ENCODE data around the gene SLC2A13.

SLC2A13 gene

DNA sequence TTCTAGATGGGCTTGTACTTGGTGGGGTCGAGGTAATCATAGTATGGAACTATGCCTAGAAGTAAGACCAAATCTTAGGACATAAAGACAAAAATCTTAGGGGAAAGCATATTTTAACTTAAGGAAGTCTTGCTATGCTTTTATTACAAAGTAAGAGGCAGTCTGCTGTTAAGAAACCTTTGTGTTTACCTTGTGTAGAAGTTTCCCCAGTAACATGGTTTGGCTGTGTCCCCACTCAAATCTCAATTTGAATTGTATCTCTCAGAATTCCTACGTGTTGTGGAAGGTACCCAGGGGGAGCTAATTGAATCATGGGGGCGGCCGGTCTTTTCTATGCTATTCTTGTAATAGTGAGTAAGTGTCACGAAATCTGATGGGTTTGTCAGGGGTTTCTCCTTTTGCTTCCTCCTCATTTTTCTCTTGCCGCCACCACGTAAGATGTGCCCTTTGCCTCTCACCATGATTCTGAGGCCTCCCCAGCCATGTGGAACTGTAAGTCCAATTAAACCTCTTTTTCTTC, 323.8 kb downstream of the SLC2A13 start:
- H3K9ac ChIP-seq (ENCODE audit: low read length), result no peak overlapping the region
- no peaks in the 10 kb centered on the region for H4K20me1 ChIP-seq (ENCODE audit: low read depth, low read length)
- H3K9me3 ChIP-seq (ENCODE audit: insufficient read depth, low read length), result no peaks in the 10 kb centered on the region
- no peak overlapping the region for H3K4me3 ChIP-seq (ENCODE audit: insufficient read depth, low read length, poor library complexity, severe bottlenecking)
- no peaks in the 10 kb centered on the region for H3F3A ChIP-seq (ENCODE audit: insufficient read depth)
- no peaks in the 10 kb centered on the region for H3K36me3 ChIP-seq (ENCODE audit: low read length)
- no peaks in the 10 kb centered on the region for H3K9me2 ChIP-seq (replicated peaks; ENCODE audit: insufficient read depth, low read length)
- no peaks in the 10 kb centered on the region for H3K79me2 ChIP-seq (ENCODE audit: insufficient read depth, low read length)
- no peak overlapping the region for H3K4me2 ChIP-seq (ENCODE audit: low read depth, low read length, poor library complexity, severe bottlenecking)
- no peak overlapping the region for H3K27ac ChIP-seq (ENCODE audit: low read depth, low read length)
- H2AFZ ChIP-seq (ENCODE audit: low read depth, low read length, severe bottlenecking), result no peak overlapping the region
- TF ChIP-seq EZH2phosphoT487 (conservative IDR thresholded peaks at IDR 0.05; ENCODE audit: low read length), result no peak
- TF ChIP-seq, protein P1, sequence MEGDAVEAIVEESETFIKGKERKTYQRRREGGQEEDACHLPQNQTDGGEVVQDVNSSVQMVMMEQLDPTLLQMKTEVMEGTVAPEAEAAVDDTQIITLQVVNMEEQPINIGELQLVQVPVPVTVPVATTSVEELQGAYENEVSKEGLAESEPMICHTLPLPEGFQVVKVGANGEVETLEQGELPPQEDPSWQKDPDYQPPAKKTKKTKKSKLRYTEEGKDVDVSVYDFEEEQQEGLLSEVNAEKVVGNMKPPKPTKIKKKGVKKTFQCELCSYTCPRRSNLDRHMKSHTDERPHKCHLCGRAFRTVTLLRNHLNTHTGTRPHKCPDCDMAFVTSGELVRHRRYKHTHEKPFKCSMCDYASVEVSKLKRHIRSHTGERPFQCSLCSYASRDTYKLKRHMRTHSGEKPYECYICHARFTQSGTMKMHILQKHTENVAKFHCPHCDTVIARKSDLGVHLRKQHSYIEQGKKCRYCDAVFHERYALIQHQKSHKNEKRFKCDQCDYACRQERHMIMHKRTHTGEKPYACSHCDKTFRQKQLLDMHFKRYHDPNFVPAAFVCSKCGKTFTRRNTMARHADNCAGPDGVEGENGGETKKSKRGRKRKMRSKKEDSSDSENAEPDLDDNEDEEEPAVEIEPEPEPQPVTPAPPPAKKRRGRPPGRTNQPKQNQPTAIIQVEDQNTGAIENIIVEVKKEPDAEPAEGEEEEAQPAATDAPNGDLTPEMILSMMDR (IDR thresholded peaks at IDR 0.05; ENCODE audit: insufficient read depth, low read length, poor library complexity, severe bottlenecking), result no peak
- H3K27me3 ChIP-seq (ENCODE audit: low read length), result no peaks in the 10 kb centered on the region

DNA sequence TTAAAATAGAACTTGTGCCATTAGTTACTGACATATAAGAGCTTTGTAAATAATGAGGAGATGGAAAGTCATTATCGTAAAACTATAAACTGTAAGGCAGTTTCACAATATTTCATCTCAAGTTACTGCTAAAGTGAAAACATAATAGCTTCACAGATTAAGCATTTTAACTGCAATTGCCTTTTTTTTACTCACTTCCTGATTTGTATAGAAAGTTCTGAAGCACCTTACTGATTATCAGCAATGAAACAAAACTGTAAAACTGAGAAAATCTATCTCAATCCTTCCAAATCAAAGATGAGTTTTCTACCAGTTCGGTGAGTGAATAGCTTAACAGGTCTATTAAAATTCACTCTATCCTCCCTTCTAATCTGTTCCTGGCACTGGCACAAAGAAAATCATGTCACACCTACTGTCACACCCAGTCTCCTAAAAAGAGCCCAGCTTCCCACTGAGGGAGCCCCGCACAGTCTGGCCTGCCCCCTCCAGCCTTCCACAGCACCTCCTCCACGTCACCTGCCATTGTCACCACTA, 324.9 kb downstream of the SLC2A13 start:
- no peak overlapping the region for H3K27ac ChIP-seq (ENCODE audit: low read depth, low read length)
- no peak overlapping the region for H3K9ac ChIP-seq (ENCODE audit: low read length)
- H3K27me3 ChIP-seq (ENCODE audit: low read length), result no peaks in the 10 kb centered on the region
- no peaks in the 10 kb centered on the region for H3K9me2 ChIP-seq (replicated peaks; ENCODE audit: insufficient read depth, low read length)
- no peak overlapping the region for H3K4me3 ChIP-seq (ENCODE audit: insufficient read depth, low read length, poor library complexity, severe bottlenecking)
- no peaks in the 10 kb centered on the region for H3K9me3 ChIP-seq (ENCODE audit: insufficient read depth, low read length)
- H3F3A ChIP-seq (ENCODE audit: insufficient read depth), result no peaks in the 10 kb centered on the region
- H3K79me2 ChIP-seq (ENCODE audit: insufficient read depth, low read length), result no peaks in the 10 kb centered on the region
- H4K20me1 ChIP-seq (ENCODE audit: low read depth, low read length), result no peaks in the 10 kb centered on the region
- no peak overlapping the region for H2AFZ ChIP-seq (ENCODE audit: low read depth, low read length, severe bottlenecking)
- no peak for TF ChIP-seq EZH2phosphoT487 (conservative IDR thresholded peaks at IDR 0.05; ENCODE audit: low read length)
- TF ChIP-seq, protein P1 (IDR thresholded peaks at IDR 0.05; ENCODE audit: insufficient read depth, low read length, poor library complexity, severe bottlenecking), result no peak
- no peak overlapping the region for H3K4me2 ChIP-seq (ENCODE audit: low read depth, low read length, poor library complexity, severe bottlenecking)
- H3K36me3 ChIP-seq (ENCODE audit: low read length), result no peaks in the 10 kb centered on the region

DNA sequence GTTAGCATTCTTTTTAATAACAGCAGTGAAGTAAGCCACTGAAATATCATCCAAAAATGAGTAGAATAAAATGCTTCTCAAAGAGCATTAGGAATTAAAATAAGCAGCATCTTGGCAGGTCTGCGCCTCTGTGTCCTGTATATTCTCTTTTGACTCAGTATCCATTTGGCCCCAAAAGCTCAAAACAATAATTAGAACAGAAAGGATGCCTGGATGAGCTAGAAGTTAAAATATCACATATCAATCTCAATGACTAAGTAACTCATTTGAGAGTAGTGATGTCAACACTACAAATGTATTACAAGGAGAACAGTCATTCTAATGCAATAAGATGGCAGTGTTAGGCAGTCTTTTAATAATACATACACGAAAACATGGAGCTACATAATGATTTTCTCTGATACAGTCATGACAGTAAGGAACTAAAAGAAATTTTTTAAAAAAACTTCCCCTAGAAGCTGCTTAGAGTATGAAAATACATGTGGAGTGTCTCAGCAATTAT, 325.4 kb downstream of the SLC2A13 start:
- Histone ChIP-seq H3K9me2 (replicated peaks; ENCODE audit: insufficient read depth, low read length) (no peaks in the 10 kb centered on the region), H2AFZ (ENCODE audit: low read depth, low read length, severe bottlenecking) (no peak overlapping the region), H3F3A (ENCODE audit: insufficient read depth) (no peaks in the 10 kb centered on the region), H3K79me2 (ENCODE audit: insufficient read depth, low read length) (no peaks in the 10 kb centered on the region), H3K4me2 (ENCODE audit: low read depth, low read length, poor library complexity, severe bottlenecking) (no peak overlapping the region), H3K27me3 (ENCODE audit: low read length) (no peaks in the 10 kb centered on the region), H3K9me3 (ENCODE audit: insufficient read depth, low read length) (no peaks in the 10 kb centered on the region), H3K9ac (ENCODE audit: low read length) (no peak overlapping the region), H3K4me3 (ENCODE audit: insufficient read depth, low read length, poor library complexity, severe bottlenecking) (no peak overlapping the region), H3K36me3 (ENCODE audit: low read length) (no peaks in the 10 kb centered on the region), H3K27ac (ENCODE audit: low read depth, low read length) (no peak overlapping the region), H4K20me1 (ENCODE audit: low read depth, low read length) (no peaks in the 10 kb centered on the region)
- no peak for TF ChIP-seq EZH2phosphoT487 (conservative IDR thresholded peaks at IDR 0.05; ENCODE audit: low read length)
- TF ChIP-seq, protein P1 (IDR thresholded peaks at IDR 0.05; ENCODE audit: insufficient read depth, low read length, poor library complexity, severe bottlenecking), result no peak
